SIG-M5 treated with dmso at 0.1 percent for 504 hours (cell line): ENCODE data around the gene MRPL49.

Experiments
- DNase-seq: peaks from one replicate; lab custom pipeline; 2025; ENCODE audit not compliant: unreplicated experiment; lab: John Stamatoyannopoulos, UW

Gene MRPL49

GRCh38 chr11:65165410-65166317 is 43.5 kb downstream of the MRPL49 start:
- no peak for DNase-seq

GRCh38 chr11:65166893-65167292 is 44.8 kb downstream of the MRPL49 start:
- no peak for DNase-seq

DNA sequence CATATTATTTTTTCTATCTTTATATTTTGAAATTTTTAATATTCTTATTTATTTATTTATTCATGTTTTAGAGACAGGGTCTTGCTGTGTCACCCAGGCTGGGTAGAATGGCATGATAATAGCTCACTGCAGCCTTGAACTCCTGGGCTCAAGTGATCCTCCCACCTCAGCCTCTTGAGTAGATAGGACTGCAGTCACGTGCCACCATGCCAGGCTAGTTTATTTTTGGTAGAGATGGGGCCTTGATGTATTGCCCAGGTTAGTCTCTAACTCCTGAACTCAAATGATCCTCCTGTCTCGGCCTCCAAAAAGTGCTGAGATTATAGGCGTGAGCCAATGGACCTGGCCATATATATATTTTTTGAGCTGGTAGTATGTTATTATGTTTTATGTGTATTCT is 45.5 kb downstream of the MRPL49 start:
- DNase-seq = no peak

GRCh38 chr11:65169164-65169641 is 47.1 kb downstream of the MRPL49 start:
- DNase-seq = no peak

DNA sequence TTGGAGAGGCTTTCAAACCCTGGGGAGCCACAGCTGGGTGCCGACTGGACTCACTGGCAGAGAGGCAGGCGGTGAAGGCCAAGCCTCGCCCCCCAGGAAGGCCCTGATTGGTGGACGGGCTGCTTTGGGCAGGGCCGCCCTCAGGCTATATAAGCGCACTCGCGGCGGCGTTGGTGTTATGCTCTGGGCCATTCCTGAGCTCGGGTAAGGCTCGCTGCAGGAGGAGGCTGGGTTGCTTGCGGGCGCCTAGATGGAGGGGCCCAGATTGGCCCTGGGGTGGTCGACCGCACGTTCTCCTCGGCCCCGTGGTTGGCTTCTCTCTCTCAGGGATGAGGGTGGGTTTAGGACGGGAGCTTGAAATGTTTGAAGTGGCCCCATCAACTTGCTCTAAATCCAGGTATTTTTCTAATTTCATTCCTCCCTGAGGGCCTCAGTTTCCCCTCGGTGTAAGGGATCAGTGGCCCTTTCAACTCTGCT is 48.0 kb downstream of the MRPL49 start, which contains the start of gene SPDYC:
Gene SPDYC (plus strand): TSS at position 176 of the 477 bp plus-strand sequence. CDS start 1,125 bp downstream, outside the sequence.
- no peak for DNase-seq

GRCh38 chr11:65172600-65172999 is 50.5 kb downstream of the MRPL49 start:
- no peak for DNase-seq

- peak; percentile 30 for DNase-seq
Observed at GRCh38 chr11:65174571-65175010, 52.5 kb downstream of the MRPL49 start.
